ENCODE results near the gene CCDC192.

CCDC192 gene, protein sequence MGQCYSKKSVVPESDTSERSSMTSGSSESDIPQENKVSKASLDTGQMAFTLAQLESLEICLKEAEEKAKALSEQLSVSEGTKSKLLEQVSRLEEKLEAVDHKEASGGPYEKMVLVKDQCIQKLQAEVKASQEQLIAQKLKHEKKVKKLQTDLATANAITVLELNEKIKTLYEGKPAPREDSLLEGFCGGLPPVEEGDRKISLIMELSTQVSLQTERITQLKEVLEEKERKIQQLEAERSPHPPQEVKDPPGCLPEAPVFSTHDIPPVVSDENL

DNA sequence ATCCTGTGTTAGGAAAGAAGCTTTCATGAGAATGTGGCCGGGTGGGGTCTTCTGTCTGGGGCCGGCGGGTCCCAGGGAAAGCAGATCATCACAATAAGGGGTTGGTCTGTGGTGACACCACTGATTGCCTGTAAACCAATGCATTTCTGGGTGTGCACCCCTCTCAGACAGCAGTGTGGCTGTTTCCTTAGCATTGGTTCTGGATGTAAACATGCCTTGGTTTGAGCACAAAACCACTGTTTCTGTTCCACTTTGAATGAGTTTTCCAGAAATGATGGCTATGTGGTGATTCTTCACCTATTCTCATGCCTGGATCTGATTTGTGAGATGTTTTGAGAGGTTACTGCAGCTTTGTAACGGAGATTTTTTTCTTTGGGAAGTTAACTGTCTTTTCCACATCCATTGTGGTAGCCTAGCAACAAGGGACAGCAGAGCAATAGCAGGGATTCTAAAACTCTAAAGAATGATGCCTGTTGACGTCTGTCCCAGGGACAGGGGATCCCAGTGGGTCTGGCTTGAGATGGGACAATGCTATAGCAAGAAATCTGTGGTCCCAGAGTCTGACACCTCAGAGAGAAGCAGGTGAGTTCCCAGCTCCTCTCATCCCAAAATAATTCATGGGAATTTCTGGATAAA is at the start of gene CCDC192:
Gene CCDC192, plus strand, starts transcription at position 466 of the 636 bp plus-strand sequence. Its CDS starts 55 bp downstream, at position 521.
- no peak for DNase-seq (ENCODE audit: low read depth)
- TF ChIP-seq CTCF (conservative IDR thresholded peaks at IDR 0.05; ENCODE audit: control insufficient read depth, insufficient read depth, low read depth, low read length): no peak
- H3K4me3 ChIP-seq (ENCODE audit: control insufficient read depth, low read depth, low read length): no peak within 1 kb of the TSS

DNA sequence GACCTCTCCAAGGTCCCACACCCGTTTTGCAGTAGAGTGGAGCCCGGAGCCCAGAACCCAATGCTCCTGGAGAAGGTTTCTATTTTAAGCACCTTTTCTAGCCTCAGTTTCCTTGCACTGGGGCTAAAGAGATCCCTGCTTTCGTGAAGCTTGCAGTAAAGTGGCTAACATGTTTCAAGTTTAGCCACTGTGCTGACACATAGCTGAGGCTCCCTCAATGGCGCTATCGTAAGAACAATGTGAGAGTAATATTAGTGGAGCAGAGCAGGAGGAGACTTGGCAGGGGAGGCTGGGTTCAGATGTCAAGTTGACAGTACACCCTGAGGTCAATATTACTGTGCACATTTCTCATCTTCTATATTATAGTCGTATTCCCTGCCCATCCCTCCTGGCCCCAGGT is 46.4 kb upstream of the CCDC192 start:
- no peak for DNase-seq (ENCODE audit: low read depth)
- no peak for TF ChIP-seq CTCF (conservative IDR thresholded peaks at IDR 0.05; ENCODE audit: control insufficient read depth, insufficient read depth, low read depth, low read length)
- no peak overlapping the region for H3K4me3 ChIP-seq (ENCODE audit: control insufficient read depth, low read depth, low read length)

GRCh38 chr5:127660047-127660733 is 43.0 kb upstream of the CCDC192 start:
- no peak overlapping the region for H3K4me3 ChIP-seq (ENCODE audit: control insufficient read depth, low read depth, low read length)
- no peak for DNase-seq (ENCODE audit: low read depth)
- TF ChIP-seq CTCF (conservative IDR thresholded peaks at IDR 0.05; ENCODE audit: control insufficient read depth, insufficient read depth, low read depth, low read length): no peak

- DNase-seq (ENCODE audit: low read depth): no peak
- TF ChIP-seq CTCF (conservative IDR thresholded peaks at IDR 0.05; ENCODE audit: control insufficient read depth, insufficient read depth, low read depth, low read length): no peak
- no peak overlapping the region for H3K4me3 ChIP-seq (ENCODE audit: control insufficient read depth, low read depth, low read length)
Measured at GRCh38 chr5:127664093-127664492, 39.1 kb upstream of the CCDC192 start.

DNA sequence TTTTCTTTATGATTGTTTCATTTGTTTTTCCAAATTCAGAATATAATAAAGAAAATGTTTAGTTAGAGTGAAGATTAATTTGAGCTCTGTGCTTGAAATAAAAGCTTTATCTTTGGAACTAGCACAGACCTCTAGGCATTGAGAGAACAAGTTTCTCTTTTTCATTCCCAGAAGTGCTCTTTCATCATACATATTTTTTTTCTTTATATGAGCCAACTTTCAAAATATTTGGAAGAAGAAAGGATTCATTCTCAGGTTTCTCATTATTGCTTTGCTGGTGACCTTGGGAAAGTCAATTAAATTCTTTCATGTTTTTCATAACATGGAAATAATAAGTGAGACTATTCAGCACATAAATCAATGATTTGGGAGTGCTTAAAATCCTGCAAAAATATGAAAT is 37.5 kb upstream of the CCDC192 start:
- H3K4me3 ChIP-seq (ENCODE audit: control insufficient read depth, low read depth, low read length): no peak overlapping the region
- TF ChIP-seq CTCF (conservative IDR thresholded peaks at IDR 0.05; ENCODE audit: control insufficient read depth, insufficient read depth, low read depth, low read length): no peak
- peak; percentile 6 for DNase-seq (ENCODE audit: low read depth)

GRCh38 chr5:127666043-127666716 is 37.0 kb upstream of the CCDC192 start:
- DNase-seq (ENCODE audit: low read depth): peak; percentile 15
- no peak overlapping the region for H3K4me3 ChIP-seq (ENCODE audit: control insufficient read depth, low read depth, low read length)
- TF ChIP-seq CTCF (conservative IDR thresholded peaks at IDR 0.05; ENCODE audit: control insufficient read depth, insufficient read depth, low read depth, low read length): no peak

Data from fibroblast of mammary gland (primary cell).